ENCODE data around the gene RRP9.

- TF ChIP-seq EP300 (conservative IDR thresholded peaks at IDR 0.05; ENCODE audit: poor library complexity, severe bottlenecking) (no peak), CTCF (IDR thresholded peaks at IDR 0.05; ENCODE audit: poor library complexity, severe bottlenecking) (peak; percentile 18), POLR2AphosphoS5 (IDR thresholded peaks at IDR 0.05) (peak; percentile 75)
Measured at GRCh38 chr3:51974963-51975851, 33.5 kb upstream of the RRP9 start, which contains the start of gene ABHD14A.
